AG04450 (cell line): ENCODE measurements around the gene COTL1. TPM values are rescaled to one million over a fixed set of nuclear protein-coding genes. Genes with fewer than 3 reads are reported as not detected.
A peak's percentile ranks its signal among the peaks of the same experiment; 100 is the strongest.

Experiments used
- CTCF ChIA-PET: fragments of 300-600, 350-600 bp; formaldehyde crosslinking; extraction: SDS; loops from one replicate; lab custom pipeline; 2022; ENCODE audit warnings: antibody characterized with exemption, inconsistent platforms; lab: Charles Lee
- POLR2A ChIA-PET: fragments of 350-600 bp; formaldehyde crosslinking; extraction: SDS; loops from one replicate; lab custom pipeline; 2021; ENCODE audit warnings: antibody characterized with exemption, inconsistent platforms; lab: Yijun Ruan, JAX
- DNase-seq: peaks from one replicate; pipeline ENCODE4 v3.0.0-alpha.2; 2011; ENCODE audit warnings: low read depth, low spot score
- H3K27ac ChIP-seq: one replicate; pipeline ENCODE4 v1.5.1; 2012; ENCODE audit warnings: low read depth, low read length, control low read depth
- H3K27me3 ChIP-seq: one replicate; pipeline ENCODE4 v1.6.0; 2012; ENCODE audit warnings: low read length; ENCODE audit not compliant: control insufficient read depth, insufficient read depth
- H3K4me3 ChIP-seq: 2 replicates; pipeline ENCODE4 v1.5.1; 2011; ENCODE audit warnings: mild to moderate bottlenecking, low read depth, low read length, control low read depth
- H3K9me3 ChIP-seq: 2 replicates; pipeline ENCODE4 v1.5.1; 2012; ENCODE audit warnings: low read length; ENCODE audit not compliant: control insufficient read depth, insufficient read depth
- CTCF ChIP-seq: IDR thresholded peaks from 2 replicates; pipeline ENCODE4 v1.5.1; 2011; ENCODE audit warnings: low read depth, low read length, control low read depth, inconsistent platforms
- polyA minus RNA-seq: library from RNA; depleted of rRNA, polyadenylated mRNA; stranded (reverse); fragments of >200 nt; gene quantifications from 2 replicates; pipeline ENCODE4 v1.2.3, GENCODE V29; 2011; rRNA and poly(A)+ RNA removed
- polyA plus RNA-seq: library from polyadenylated mRNA; depleted of rRNA; stranded (reverse); fragments of >200 nt; gene quantifications from 2 replicates; pipeline ENCODE4 v1.2.3, GENCODE V29; 2011; rRNA removed

Gene COTL1
- polyA plus RNA-seq, result 153 and 197 TPM in 2 replicates
- 83.5 and 92.2 TPM in 2 replicates for polyA minus RNA-seq

- no peaks in the 10 kb centered on the region for H3K27me3 ChIP-seq
- ChIA-PET POLR2A (interaction anchor here (0.6 to 1.8 kb wide), 10 partner anchors 15 to 707 kb away, joined by 3 to 13 read pairs (median 6); partner anchors contain the start of gene MEAK7), CTCF (interaction anchor here (1.9 kb wide), 1 partner anchor 108 kb away, joined by 17 read pairs; no protein-coding TSS in a partner anchor)
- H3K9me3 ChIP-seq, result no peaks in the 10 kb centered on the region; the same call in 1 of the 2 replicates
- peak; percentile 97 for DNase-seq
- peak within 1 kb of the TSS; percentile 87 for H3K4me3 ChIP-seq
- peak within 1 kb of the TSS; percentile 96 for H3K27ac ChIP-seq
- TF ChIP-seq CTCF, result no peak
Observed at GRCh38 chr16:84617791-84618580, at the start of gene COTL1. Gene COTL1, minus strand, starts transcription at chr16:84618078. Its CDS starts 164 bp downstream, at chr16:84617914.

DNA sequence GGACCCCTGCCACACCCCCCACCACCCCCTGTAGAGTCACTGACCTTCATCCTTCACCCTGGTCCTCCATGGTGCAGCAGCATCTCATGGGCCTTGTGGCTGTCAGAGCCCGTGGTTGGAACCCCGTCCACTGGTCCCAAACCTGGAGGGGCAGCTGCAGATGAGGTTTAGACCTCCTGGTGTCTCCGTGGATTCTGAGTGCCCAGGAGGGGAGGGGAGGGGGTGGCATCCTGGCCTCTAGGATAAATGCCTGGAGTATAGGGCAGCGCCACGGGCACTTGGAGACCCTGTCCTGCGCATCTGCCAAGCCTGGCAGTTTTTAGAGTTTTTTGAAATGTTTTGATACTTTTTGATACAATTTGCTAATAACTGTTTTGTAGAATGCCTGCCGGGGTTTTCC is 48.0 kb upstream of the COTL1 start:
- H3K9me3 ChIP-seq, result peaks cover 5% of the 10 kb centered on the region; the same call in 1 of the 2 replicates
- CTCF ChIA-PET, result interaction anchor here (1.5 to 2.0 kb wide), 2 partner anchors 43 to 60 kb away, joined by 4 to 5 read pairs; no protein-coding TSS in a partner anchor
- no peak for TF ChIP-seq CTCF
- DNase-seq, result no peak
- no peaks in the 10 kb centered on the region for H3K27me3 ChIP-seq
- no peak overlapping the region for H3K27ac ChIP-seq
- POLR2A ChIA-PET, result no interaction called here
- no peak overlapping the region for H3K4me3 ChIP-seq

DNA sequence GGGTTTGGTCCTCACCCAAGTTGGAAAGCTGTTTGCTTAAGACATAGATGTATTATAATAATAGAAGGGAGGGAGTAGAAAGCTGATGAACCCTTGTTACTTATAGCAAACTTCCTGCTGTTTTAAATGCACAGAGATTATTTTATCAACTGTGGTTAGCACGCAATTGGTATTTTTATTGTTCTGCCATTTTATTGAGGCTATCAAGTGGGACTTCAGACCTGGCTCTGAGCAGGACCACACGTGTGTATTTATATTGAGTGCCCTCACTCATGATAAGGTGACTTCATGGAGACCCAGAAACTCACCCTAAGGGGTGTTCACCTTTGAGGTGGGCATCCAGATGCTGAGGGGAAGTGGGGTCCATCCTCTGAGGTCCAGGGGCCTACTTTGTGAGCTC is 47.5 kb upstream of the COTL1 start:
- no peak overlapping the region for H3K27ac ChIP-seq
- H3K27me3 ChIP-seq, result no peaks in the 10 kb centered on the region
- H3K4me3 ChIP-seq, result no peak overlapping the region
- no peak for TF ChIP-seq CTCF
- DNase-seq, result no peak
- POLR2A ChIA-PET, result no interaction called here
- H3K9me3 ChIP-seq, result peaks cover 5% of the 10 kb centered on the region; the same call in 1 of the 2 replicates
- CTCF ChIA-PET, result interaction anchor here (1.5 to 2.0 kb wide), 2 partner anchors 43 to 61 kb away, joined by 4 to 5 read pairs; no protein-coding TSS in a partner anchor

DNA sequence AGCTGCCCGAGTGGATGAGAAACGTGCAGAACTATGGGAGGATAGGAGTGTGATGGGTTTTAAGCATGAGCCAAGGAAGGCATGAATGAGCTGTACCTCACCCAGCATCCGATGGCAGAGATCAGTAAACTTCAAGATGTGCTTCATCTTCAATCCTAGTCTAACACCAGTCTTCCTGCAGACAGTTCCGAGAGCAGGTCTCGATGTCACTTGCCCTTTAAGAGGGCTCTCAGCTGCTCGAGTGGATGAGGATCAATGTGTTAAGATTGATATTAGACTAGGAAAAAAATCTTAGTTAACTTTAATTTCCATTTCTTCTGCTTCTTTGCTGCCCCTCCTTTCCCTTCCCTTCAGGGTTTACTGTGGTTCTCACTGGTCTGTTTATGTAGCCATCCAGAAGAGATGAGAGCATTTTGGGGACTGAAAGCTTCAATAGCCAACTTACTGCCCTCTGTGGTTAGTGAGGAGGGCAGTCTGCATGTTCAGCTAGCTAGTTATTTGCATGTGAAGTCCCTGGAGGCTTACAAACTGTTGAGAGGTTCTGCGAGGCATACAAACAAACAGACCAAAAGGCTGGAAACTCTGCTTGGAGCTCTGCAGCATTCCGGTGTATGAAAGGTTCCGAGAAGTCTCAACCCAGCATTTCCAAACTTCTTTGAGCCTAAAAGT is 45.7 kb upstream of the COTL1 start:
- Histone ChIP-seq H3K4me3 (no peak overlapping the region), H3K9me3 (peaks cover 5% of the 10 kb centered on the region; the same call in 1 of the 2 replicates), H3K27me3 (no peaks in the 10 kb centered on the region), H3K27ac (no peak overlapping the region)
- no peak for DNase-seq
- POLR2A ChIA-PET, result no interaction called here
- no peak for TF ChIP-seq CTCF
- CTCF ChIA-PET, result interaction anchor here (0.7 to 3.9 kb wide), 5 partner anchors 9 to 153 kb away, joined by 3 to 40 read pairs (median 5); no protein-coding TSS in a partner anchor
